ENCODE results near the gene TNFRSF8.
"Not testable (repeated sequence)": the region's sequence is repeated elsewhere in the genome, so short reads cannot be mapped to it uniquely, and the experiment has no call there.

TNFRSF8 gene

GRCh38 chr1:12063141-12064072, at the start of gene TNFRSF8:
Gene TNFRSF8, plus strand, starts transcription at chr1:12063303. Its CDS starts 296 bp downstream, at chr1:12063599.
- in situ Hi-C loops (cut with MboI; ENCODE audit: low sequenced_read_pairs) = no loop called here

DNA sequence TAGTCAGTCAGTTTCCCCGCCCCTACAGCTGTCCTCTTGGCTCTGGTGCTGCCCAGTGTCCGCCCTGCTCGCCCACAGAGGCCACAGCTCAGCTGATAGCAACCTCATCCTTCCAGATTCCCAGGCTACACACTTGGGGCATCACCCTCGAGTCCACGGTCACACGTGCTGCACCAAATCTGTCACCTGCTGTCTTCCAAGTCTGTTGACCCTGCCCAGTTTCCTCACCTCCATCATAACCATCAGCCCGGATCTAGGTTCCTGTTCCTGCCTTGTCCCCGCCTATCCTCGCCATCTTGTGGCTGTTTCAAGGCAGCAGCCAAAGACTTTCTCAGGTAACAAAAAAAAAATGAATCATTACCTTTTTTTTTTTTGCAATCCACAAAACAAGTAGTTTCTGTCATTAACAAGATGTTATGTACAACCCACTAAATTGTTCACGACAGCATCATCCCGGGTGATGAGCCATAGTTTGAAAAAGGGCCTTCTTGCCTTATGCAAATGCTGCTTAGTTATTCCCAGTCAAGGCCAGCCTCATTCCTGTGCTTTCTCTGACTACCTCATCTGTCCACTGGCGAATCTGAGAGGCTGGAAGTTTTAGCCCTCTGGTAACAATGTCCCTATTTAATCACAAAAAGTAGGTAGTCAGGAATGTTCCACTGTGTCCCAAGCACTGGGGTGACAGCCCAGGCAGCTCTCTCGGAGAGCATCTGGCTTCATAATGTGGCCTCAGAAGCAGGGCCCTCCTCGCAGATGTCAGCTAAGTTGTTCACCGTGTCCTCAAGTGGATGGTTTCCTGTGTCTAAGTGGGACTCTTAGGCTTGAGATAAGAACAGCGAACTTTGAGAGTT, 48.7 kb upstream of the TNFRSF8 start:
- in situ Hi-C loops (cut with MboI; ENCODE audit: low sequenced_read_pairs) = no loop called here

GRCh38 chr1:12015001-12015491, 48.1 kb upstream of the TNFRSF8 start:
- in situ Hi-C loops (cut with MboI; ENCODE audit: low sequenced_read_pairs) = no loop called here

DNA sequence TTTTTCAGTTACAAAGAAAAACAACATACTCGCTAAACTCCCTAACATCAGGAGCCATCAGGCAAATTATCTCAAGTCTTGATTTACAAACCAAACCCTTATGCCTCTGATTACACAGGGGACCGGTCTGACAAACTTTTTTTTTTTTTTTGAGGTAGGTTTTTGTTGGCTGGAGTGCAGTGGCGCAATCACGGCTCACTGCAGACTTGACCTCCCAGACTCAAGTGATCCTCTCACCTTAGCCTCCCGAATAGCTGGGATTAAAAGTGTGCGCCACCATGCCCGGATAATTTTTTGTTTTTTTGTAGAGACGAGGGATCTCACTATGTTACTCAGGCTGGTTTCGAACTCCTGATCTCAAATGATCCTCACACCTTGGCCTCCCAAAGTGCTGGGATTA, 47.6 kb upstream of the TNFRSF8 start:
- in situ Hi-C loops (cut with MboI; ENCODE audit: low sequenced_read_pairs) = no loop called here

DNA sequence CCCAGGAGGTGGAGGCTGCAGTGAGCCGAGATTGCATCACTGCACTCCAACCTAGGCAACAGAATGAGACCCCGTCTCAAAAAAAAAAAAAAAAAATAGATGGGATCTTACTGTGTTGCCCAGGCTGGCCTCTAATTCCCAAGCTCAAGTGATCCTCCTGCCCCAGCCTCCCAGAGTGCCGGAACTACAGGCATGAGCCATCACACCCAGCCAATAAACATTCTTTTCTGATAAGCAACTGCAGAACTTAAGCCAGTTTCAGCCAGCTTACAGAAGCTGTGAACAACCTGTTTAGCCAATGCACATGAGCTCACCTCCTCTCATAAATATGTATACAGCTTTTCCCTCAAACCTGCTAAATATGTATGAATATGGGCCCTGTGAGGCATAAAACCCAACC, 46.9 kb upstream of the TNFRSF8 start:
- in situ Hi-C loops (cut with MboI; ENCODE audit: low sequenced_read_pairs) = no loop called here

- in situ Hi-C loops (cut with MboI; ENCODE audit: low sequenced_read_pairs) = no loop called here
These were observed 43.1 kb upstream of the TNFRSF8 start for GRCh38 chr1:12019858-12020509.

GRCh38 chr1:12021616-12022015, 41.5 kb upstream of the TNFRSF8 start:
- in situ Hi-C loops (cut with MboI; ENCODE audit: low sequenced_read_pairs) = no loop called here

DNA sequence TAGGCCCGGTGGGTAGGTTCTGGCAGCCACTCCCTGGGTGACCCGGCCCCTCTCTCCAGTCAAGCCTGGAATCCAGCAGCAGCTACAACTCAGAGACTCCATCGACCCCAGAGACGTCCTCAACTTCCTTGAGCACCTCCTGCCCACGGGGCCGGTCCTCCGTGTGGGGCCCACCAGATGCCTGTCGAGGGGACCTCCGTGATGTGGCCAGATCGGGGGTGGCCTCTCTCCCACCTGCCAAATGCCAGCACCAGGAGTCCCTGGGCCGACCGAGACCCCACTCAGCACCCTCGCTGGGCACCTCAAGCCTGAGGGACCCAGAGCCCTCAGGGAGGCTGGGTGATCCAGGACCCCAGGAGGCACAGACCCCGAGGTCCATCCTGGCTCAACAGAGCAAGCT, 41.1 kb upstream of the TNFRSF8 start:
- in situ Hi-C loops (cut with MboI; ENCODE audit: low sequenced_read_pairs) = no loop called here

GRCh38 chr1:12026586-12026985, 36.5 kb upstream of the TNFRSF8 start:
- in situ Hi-C loops (cut with MboI; ENCODE audit: low sequenced_read_pairs) = no loop called here

DNA sequence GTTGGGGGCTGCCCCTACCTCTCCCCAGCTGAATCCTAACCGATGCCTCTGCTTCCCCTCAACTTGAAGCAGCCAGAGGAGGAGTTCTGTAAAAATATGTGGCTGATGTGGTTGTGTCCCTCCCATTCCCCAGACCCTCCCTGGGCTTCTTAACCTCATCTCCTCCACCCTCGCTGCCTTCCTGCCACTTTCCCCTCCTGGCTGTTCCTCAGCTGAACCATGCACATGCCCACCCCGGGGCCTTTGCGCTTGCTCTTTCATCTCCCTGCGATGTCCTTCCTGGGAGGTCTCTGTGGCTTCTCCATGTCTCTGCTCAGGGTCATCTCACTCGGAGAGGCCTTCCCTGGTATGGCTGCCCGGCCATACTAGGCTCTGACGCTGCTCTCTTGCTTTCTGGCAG, 34.9 kb upstream of the TNFRSF8 start:
- in situ Hi-C loops (cut with MboI; ENCODE audit: low sequenced_read_pairs) = no loop called here

DNA sequence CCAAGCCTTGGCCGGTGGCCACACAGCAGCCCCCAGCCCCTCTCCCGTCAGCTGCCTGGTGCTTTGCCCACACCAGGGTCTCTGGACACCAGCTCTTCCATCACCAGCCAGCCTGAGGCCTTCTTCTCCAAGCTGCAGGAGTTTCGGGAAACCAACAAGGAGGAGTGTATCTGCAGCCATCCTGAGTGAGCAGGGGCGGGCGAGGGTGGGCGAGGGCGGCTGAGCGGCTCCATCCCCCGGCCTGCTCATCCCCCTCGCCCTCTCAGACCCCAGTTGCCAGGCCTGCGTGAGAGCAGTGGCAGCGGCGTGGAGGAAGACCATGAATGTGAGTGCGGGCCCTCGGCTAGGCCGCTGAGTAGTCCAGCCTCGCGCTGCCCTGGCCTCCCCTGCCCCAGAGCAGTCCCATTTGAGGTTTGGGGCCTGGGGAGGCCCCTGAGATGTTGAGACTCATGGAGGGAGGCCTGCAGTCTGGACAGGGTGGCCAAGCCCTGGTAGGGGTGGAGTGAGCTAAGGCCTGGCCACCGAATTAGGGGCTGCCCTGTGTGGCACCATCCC, 34.1 kb upstream of the TNFRSF8 start:
- in situ Hi-C loops (cut with MboI; ENCODE audit: low sequenced_read_pairs) = no loop called here

DNA sequence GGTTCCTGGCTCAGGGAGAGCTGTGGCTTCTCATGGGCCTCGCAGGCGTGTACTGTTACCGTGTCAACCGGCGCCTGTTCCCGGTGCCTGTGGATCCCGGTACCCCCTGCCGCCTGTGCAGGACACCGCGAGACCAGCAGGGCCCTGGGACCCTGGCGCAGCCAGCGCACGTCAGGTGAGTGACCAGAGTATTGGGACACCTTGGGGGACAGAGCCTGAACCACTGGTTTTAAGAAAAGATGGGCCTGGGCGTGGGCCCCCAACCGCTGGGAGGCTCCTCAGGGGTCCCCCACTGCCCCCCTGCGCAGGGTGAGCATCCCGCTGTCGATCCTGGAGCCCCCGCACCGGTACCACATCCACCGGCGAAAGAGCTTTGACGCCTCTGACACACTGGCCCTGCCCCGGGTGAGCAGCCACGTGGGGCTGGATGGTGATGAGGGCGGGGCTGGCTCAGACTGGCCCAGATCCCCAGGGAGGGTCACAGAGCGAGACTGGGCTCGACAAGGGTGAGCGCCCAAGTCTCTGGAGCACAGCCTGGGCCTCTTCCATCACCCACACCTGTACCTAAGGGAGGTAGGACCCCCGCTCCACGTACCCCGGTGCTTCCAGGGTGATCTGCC, 33.3 kb upstream of the TNFRSF8 start:
- in situ Hi-C loops (cut with MboI; ENCODE audit: low sequenced_read_pairs) = no loop called here

DNA sequence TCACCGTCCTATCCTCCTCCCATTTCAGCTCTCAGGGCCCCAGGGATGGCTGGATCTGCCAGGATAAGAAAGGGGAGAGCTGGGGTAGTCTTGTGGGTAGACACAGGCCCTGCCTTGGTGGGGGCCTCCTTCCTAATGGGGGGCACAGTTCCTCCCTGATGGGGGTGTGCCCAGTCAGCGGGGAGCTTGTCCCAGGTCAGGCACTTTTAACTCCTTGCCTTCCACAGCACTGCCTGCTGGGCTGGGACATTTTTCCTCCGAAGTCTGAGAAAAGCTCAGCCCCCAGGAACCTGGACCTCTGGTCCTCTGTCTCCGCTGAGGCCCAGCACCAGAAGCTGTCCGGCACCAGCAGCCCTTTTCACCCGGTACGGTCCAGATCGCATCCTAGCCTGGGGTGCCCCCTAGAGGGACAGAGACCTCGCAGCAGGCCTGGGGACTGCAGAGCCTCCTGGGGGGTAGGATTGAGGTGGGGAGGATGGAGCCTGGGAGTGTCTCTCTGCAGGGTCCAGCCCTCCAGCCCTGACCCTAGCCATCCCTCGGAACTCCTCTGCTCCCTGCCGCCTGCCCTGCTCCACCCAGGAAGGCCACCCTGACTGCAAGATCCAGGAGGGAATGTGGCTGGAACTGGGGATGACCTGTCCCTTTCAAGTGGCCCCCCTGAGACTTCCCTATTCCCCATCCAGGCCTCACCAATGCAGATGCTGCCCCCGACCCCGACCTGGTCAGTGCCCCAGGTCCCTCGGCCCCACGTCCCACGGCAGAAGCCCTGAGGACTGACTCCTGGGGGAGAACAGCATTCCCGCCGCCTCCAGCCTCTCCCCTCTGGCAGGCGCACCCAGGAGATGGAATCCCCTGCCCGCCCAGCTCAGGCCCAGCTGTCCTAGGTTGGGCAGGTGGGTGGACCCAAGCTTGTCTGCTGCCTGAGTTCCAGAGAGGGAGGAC, 31.8 kb upstream of the TNFRSF8 start:
- in situ Hi-C loops (cut with MboI; ENCODE audit: low sequenced_read_pairs) = no loop called here

GRCh38 chr1:12032161-12032621, 30.9 kb upstream of the TNFRSF8 start:
- in situ Hi-C loops (cut with MboI; ENCODE audit: low sequenced_read_pairs) = no loop called here

GRCh38 chr1:12033441-12033840, 29.7 kb upstream of the TNFRSF8 start:
- in situ Hi-C loops (cut with MboI; ENCODE audit: low sequenced_read_pairs) = not testable (repeated sequence)

DNA sequence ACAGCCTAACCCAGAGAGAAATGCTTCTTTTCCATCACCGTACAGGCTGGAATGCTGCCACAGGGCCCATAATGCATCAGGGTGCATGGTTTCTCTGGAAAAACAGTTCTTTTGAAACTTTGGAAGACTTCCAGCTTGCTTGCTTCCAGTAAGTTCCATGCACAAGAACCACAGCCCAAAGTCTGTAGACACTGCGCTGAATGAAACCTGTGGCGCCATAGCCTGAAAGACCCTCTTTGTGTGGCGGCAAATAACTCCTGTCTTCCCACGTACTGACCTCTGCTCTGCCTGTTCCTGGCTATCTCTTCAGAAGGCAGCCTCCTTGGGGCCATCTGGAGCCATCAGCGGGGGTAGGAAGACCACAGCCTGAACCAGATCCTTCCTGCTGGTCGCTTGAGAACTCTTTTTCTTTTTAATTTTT, 28.7 kb upstream of the TNFRSF8 start:
- in situ Hi-C loops (cut with MboI; ENCODE audit: low sequenced_read_pairs) = no loop called here

DNA sequence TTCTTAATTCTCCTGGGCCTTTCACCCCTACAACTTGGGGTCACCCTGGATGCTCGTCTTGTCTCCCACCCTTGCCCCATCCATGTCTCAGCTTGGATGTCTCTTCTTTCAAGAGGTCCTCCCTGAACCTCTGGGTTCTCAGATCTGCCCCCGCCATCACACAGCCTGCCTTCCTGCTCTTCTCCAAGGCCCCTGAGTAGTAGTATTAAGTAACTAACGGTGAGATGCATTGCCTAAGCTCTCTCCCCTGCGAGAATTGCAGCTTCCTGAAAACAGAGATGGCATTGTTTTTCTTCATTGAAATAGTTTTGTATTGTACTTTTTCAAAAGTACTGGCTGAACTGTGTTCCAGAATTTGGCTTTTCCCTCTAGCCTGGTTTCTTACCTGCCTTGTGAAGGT, 27.8 kb upstream of the TNFRSF8 start:
- in situ Hi-C loops (cut with MboI; ENCODE audit: low sequenced_read_pairs) = no loop called here

GRCh38 chr1:12037486-12038355, 25.4 kb upstream of the TNFRSF8 start:
- in situ Hi-C loops (cut with MboI; ENCODE audit: low sequenced_read_pairs) = no loop called here
